Measurements from ENCODE around the gene NOD2.

NOD2 gene

GRCh38 chr16:50694206-50694605 lies 800 bp downstream of the NOD2 start:
- no peak for DNase-seq (ENCODE audit: low read depth in 2 of 2)

- DNase-seq (ENCODE audit: low read depth in 2 of 2) = no peak
These were observed 1.9 kb downstream of the NOD2 start for GRCh38 chr16:50695017-50696000.

GRCh38 chr16:50696126-50696525 lies 2.7 kb downstream of the NOD2 start:
- DNase-seq (ENCODE audit: low read depth in 2 of 2) = no peak

- no peak for DNase-seq (ENCODE audit: low read depth in 2 of 2)
These were observed 3.4 kb downstream of the NOD2 start for GRCh38 chr16:50696575-50697420.

GRCh38 chr16:50697421-50697715 lies 4.0 kb downstream of the NOD2 start:
- no peak for DNase-seq (ENCODE audit: low read depth in 2 of 2)

GRCh38 chr16:50697881-50698767 lies 4.7 kb downstream of the NOD2 start:
- no peak for DNase-seq (ENCODE audit: low read depth in 2 of 2)

GRCh38 chr16:50699326-50700159 lies 6.1 kb downstream of the NOD2 start:
- no peak for DNase-seq (ENCODE audit: low read depth in 2 of 2)

GRCh38 chr16:50702725-50703124 lies 9.3 kb downstream of the NOD2 start:
- DNase-seq (ENCODE audit: low read depth in 2 of 2) = no peak

GRCh38 chr16:50704245-50704644 lies 10.8 kb downstream of the NOD2 start:
- DNase-seq (ENCODE audit: low read depth in 2 of 2) = no peak

- DNase-seq (ENCODE audit: low read depth in 2 of 2) = no peak
These were observed 12.2 kb downstream of the NOD2 start for GRCh38 chr16:50705436-50706110.

GRCh38 chr16:50706250-50706649 lies 12.8 kb downstream of the NOD2 start:
- no peak for DNase-seq (ENCODE audit: low read depth in 2 of 2)

GRCh38 chr16:50708373-50709060 lies 15.1 kb downstream of the NOD2 start:
- no peak for DNase-seq (ENCODE audit: low read depth in 2 of 2)

GRCh38 chr16:50709061-50709684 lies 15.8 kb downstream of the NOD2 start:
- no peak for DNase-seq (ENCODE audit: low read depth in 2 of 2)

- no peak for DNase-seq (ENCODE audit: low read depth in 2 of 2)
These were observed 16.6 kb downstream of the NOD2 start for GRCh38 chr16:50709980-50710379.

GRCh38 chr16:50711040-50711439 lies 17.6 kb downstream of the NOD2 start:
- no peak for DNase-seq (ENCODE audit: low read depth in 2 of 2)

- no peak for DNase-seq (ENCODE audit: low read depth in 2 of 2)
These were observed 18.6 kb downstream of the NOD2 start for GRCh38 chr16:50711862-50712559.

GRCh38 chr16:50712560-50712898 lies 19.1 kb downstream of the NOD2 start:
- no peak for DNase-seq (ENCODE audit: low read depth in 2 of 2)

GRCh38 chr16:50712956-50713355 lies 19.6 kb downstream of the NOD2 start:
- no peak for DNase-seq (ENCODE audit: low read depth in 2 of 2)

GRCh38 chr16:50717091-50717490 lies 23.7 kb downstream of the NOD2 start:
- no peak for DNase-seq (ENCODE audit: low read depth in 2 of 2)

Data from stimulated activated CD4-positive, alpha-beta T cell treated with anti-CD3 and anti-CD28 coated beads, Interleukin-1b, Interleukin-23, amount 100 ng/mL, for 1 hour (primary cell).